ENCODE results near the gene RBFOX1.

The RBFOX1 gene

DNA sequence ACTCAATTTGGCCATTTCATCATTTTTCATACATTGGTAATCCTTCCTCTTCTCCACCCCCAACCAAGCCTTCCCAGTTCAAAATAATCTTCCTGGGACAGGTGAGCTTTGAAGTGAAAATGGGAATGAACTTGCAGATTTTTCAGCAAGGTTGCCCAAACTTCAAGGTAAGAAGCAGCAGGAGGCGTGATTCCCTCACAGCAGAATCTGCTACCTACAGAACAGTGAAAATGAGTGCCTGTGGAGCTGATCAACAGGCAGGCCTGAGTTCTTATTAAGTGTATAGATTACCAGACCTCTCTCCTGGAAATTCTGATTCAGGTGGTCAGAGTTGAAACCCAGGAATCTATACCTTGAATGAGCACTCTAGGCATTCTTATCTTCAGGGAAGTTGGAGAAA, 356.6 kb downstream of the RBFOX1 start:
- no peak for DNase-seq (ENCODE audit: low read depth)

DNA sequence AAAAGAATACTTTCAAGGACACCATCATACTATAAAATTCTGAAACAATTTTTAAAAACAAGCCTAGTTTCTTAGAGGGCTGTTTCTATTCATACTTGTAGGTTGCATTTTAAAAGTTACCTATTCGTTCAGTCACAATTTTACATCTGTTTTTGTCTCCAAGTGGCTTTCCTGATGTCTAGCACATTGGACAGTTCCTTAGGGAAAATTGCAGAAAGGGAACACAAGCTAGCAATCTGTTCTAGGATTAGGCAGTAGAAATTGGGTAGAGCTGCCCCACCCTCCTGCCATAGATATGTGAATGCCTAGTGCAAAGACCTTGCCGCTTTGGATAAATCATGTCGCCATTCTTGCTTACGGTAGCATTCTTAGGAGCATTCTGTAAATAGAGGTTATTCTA, 358.9 kb downstream of the RBFOX1 start:
- no peak for DNase-seq (ENCODE audit: low read depth)

DNA sequence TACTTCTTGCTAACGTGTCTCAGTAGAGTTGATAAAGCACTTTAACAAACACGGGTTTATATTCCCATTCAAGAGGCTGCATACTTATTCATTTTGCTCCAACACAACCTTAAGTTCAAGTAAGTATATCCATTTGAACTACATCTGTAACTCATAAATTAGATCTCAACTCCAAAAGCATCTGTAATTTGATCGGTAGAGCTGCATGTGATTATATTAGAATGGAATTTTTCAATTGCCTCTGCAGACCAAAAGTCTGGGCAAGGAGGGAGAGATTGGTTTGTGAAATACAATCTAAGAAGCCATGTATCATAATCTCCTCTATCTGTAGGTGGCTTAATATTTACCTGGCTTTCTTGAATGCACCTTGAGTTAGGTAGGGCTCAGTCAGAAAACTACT, 371.0 kb downstream of the RBFOX1 start:
- no peak for DNase-seq (ENCODE audit: low read depth)

DNA sequence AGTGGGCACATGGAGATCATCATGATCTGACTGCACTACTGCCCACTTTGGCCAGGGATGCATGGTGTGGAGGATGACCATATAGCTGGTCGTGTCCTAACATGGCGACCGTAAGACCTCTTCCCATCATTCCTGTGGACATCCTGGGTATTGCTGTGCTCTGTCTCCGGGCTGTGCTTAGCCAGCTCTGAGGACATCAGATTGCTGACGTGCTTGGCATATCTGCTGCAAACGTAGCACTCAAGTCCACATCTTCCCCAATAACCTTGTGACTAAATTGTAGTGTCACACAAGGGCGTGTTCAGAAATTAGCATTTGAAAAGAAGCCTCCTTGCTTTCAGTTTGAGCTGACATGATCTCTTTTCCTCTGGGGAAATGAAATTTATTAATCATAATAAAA, 373.2 kb downstream of the RBFOX1 start:
- DNase-seq (ENCODE audit: low read depth): no peak

DNA sequence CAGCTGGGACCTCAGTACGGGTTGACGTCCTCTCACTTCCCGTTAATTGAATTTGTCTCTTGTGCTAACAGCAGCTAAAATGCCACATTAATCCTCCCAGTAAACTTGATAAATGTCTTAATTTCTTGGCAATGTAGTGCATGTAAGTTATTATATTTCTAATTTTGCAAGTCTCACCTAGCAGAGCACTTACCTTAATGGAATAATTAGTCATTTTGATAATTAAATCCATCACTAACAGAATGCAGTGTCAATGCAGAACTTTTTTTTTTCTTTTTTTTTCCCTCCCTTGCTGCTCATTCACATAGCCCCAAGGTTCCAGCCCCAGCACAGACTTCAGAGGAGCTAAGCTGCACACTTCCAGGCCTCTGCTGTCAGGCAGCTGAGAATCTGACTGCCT, 376.5 kb downstream of the RBFOX1 start:
- no peak for DNase-seq (ENCODE audit: low read depth)

DNA sequence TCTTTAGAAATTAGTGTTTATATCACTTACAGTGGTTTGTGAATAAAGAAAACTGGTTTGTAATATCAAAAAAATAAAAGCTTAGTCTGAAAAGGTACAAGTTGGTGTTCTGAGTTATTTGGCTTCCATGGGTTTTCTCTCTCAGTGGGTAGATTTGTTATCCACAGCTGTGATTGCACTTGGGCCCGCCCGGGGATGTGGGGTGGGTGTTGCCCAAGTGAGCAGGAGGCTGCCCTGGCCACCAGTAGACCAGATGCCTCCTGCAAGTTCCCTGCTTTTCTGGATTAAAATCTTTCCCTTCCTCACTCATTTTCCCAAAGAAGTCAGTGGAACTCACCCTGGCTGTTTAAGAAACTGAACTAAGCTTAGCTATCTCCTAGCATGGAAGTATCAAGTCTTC, 380.6 kb downstream of the RBFOX1 start:
- no peak for DNase-seq (ENCODE audit: low read depth)

DNA sequence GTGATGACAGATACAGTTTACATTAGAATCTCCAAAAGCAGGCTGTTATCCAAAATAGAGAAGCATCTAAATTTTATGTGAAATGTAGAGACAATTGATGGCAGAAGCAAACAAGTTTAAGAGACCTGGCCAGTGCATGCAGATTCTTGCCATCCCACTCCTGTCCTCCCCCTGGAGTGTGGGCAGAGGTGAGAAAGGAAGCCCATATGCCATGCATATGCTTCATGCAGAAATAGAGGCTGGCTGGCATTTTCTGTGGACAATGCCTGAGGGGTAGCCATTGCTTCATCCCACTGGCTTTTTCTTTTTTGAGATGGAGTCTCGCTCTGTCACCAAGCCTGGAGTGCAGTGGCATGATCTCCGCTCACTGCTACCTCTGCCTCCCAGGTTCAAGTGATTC, 382.1 kb downstream of the RBFOX1 start:
- DNase-seq (ENCODE audit: low read depth): no peak

DNA sequence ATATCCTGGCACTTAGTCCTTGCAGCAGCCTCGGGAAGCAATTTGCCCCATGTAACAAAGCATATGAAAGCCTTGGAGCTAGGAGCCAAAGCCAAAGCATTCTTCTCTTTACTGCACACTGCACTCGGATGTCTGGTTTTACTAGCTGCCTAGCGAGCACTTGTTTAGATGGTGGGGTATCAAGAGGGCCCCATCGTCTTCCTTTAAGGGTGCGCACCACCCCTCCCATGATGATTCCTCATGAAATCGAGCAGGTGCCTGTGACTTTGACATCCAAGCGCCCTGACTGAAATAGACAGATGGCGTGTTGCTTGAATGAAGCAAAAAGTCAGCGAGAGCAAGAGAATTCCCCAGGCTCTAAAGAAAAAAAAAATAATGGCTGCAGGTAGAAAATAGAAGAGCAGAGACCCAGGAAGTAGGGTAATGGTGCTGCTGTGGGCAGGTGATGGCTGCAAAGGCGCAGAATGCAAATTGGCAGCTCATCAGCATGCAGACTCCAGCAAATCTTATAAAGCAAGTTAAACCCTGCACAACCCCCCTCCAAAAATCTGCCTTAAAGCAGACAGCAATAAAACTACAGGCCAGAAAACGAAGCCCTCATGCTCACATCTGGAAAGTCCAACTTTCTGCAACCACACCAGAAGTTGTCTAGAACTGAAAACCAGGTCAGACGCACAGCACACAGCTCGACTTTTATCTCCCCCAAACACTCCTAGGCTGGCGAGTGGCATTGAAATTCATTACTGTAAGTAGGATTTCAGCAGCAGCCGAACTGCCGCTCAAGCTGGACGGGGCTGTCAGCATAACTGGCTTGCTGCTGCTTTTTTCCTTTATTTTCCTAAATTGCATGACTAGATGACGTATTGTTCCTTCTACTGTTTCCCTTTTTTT, 384.3 kb downstream of the RBFOX1 start:
- DNase-seq (ENCODE audit: low read depth): no peak

DNA sequence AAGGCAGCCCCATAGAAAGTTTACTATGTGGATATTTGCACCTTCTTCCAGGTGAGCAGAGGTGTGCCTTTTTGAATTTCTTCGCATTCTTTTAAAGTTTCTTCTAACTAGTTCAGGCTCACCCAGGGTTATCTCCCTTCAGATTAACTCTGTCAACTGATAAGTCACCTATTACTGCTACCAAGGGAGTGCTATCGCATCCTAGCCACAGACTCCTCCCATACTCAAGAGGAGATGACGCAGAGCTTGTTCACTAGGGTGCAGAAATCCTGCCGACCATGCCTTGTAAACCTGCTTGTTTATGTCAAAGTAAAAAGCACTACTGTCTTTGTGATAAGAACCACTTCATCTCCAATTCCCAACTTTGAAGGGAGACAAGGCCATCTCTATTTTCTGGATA, 390.1 kb downstream of the RBFOX1 start:
- DNase-seq (ENCODE audit: low read depth): no peak

DNA sequence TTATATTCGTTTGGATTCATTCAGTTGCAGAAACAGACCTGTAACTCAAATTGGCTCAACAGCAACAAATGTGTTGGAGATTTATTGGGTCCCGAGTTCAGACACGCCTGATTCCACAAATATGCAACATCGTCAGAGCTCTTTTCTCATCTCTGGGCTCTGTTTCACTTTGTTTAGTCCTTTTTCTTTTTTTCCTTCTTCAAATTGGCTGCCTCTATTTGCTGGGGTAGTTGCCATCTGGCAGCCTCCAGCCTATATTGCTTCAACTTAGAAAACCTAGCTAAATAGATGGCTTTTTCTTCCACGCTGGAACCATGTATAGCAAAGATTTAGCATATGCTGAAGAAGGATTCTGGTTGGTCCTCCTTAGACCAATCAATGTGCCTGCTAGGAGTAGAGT, 398.5 kb downstream of the RBFOX1 start:
- DNase-seq (ENCODE audit: low read depth): no peak

DNA sequence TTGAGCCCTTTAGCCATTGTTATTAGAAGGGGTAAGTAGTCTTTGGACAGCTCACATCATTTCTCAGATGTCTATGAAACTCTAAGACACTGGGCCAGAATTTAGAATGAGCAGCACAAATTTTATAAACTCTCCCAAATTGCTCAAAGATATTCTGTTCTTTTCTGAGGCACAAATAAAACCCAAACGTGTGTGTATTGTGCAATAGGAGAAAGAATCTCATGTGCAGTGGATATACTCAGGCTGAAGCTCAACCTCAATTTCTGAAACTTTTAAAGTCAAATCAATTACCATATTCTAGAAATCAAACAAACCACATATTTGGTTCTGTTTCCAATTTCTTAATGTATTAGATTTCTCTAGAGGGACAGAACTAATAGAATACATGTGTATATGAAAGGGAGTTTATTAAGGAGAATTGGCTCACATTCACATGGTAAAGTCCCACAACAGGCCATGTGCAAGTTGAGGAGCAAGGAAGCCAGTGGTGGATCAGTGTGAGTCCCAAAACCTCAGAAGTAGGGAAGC, 403.6 kb downstream of the RBFOX1 start:
- no peak for DNase-seq (ENCODE audit: low read depth)

DNA sequence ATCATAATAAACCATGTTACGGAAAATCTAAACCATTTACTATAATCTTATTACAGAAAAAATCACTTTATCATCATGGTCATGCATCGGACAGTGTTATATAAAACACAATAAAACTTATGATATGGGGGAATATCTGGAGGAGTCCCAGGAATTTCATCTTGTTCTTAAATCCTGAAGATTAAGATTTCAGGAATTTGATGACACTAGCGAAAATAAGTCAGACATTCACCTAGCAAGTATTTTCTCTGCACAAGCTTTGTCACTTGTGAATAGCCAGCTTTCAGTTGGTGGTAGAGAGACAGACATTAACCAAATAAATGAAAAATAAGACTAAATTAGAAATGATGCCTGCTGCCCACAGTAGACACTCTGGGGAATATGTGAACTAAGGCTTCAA, 410.0 kb downstream of the RBFOX1 start:
- DNase-seq (ENCODE audit: low read depth): no peak

DNA sequence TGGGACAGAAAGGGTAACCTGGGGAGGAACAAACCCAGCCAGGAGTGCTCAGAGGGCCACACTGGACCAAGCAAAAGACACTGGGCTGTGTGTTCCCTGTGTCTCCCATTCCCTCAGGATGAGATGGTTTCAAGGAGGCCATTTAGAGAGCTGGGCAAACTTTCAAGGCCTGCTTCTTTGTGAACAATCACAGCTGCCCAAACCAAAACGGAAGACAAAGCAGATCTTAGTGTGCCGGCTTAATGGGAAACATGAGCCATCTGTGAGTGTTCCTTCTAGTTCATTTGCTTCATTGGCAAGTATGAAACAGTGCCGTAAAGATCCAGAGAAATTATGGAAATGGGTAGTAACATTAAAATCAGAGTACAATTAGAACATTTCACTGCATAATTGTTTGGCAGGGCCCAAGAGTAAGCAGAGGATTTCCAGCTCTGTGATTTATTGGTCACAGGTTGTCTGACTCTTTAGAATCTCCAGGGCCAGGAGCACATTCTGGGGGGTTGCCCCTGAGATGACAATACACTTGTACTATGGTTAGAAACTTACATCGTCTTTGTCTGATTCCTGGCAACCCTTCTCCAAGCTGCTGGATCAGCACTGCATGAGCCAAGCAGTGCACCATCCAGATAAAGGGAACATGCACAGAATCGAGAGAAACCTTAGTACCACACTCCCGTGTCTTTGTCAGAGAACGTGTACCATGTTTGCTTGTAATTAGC, 412.1 kb downstream of the RBFOX1 start:
- DNase-seq (ENCODE audit: low read depth): no peak

DNA sequence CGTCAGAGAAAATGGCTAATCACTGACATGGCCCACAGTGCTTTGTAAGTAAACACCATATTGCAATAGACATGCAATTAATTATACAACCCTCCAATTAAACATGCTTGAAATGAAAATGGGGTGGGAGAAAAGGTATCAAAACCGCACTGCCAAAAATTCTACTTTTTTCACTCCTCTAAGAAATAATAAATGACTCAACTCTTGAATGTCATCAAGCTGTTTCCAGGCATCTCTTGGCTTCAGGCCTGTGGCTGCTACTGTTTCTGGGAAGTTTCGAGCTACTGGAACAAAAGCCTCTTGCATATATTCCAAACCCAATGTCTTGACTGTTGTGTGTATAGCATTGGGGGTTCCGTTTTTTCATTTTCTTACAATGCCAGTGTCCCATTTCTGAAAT, 412.6 kb downstream of the RBFOX1 start:
- no peak for DNase-seq (ENCODE audit: low read depth)

DNA sequence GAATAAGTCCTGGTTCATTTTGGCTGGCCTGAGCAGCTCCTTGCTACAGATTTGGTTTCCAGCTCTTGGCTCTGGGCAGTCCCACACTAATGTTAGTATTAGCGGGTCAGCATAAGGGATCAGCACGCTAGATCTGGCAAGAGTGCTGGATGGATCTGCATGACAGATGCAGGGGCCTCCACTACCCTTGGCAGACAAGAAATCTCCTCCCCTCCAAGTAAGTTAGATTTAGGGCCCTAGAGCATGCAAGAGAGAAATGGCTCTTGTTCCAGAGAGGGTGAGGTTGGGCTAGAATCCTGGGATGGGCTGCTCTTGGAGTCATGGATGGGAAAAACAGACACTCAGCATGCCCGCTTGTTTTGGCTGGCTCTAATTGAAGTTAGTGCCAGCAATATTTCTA, 414.3 kb downstream of the RBFOX1 start:
- DNase-seq (ENCODE audit: low read depth): no peak

DNA sequence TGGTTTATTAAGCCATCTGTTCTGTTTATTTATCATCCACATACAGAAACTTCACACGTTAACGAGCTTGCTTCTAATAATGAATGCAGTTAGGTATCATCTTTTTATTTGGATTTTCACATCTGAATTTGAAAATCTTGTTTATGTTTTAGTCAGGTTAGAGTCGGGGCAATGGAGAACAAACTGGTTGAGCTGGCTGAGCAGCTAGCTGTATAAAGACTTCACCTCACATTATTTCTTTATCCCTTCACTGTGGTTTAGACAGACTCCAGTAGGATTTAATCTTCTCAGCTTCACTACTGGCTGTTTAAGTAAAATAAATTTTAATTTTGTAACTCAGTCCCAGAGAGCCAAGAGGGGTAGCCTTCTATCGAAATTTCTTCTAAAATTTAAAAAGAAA, 415.9 kb downstream of the RBFOX1 start:
- no peak for DNase-seq (ENCODE audit: low read depth)

DNA sequence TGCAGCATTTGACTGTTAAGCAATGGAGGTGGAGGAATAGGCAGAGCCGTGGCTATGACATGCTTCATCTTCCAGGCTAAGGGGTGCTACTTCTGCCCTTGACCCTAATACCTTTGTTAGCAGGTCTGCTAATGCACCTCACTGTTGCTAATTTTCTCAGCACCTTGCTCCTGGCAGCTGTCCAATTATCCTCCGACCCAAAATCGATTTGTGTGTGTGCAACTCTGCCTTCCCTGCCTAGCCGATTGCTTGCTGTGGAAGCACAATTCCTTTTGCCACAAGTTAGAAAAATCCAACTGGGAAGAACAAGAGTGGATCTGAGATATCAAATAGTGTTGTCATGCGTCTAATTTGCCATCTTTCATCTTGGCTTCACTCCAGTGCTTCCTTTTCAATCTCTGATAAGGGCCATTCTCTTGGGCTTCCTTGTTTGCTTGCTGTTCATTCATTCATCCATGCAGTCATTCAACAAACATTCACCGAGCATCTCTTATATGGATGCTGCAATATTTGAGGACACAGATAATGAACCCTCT, 422.8 kb downstream of the RBFOX1 start:
- DNase-seq (ENCODE audit: low read depth): no peak

Data from fibroblast of the conjunctiva (primary cell).